NCI-H2196 (cell line): ENCODE measurements around the gene NEK10.

Experiments used
- DNase-seq: peaks from one replicate; lab custom pipeline; 2025; ENCODE audit not compliant: unreplicated experiment; lab: John Stamatoyannopoulos, UW

The NEK10 gene

GRCh38 chr3:27076815-27077630 lies 292.2 kb downstream of the NEK10 start:
- no peak for DNase-seq

- no peak for DNase-seq
Observed at GRCh38 chr3:27074914-27075313, 294.3 kb downstream of the NEK10 start.

GRCh38 chr3:27073912-27074311 lies 295.3 kb downstream of the NEK10 start:
- no peak for DNase-seq

- no peak for DNase-seq
Observed at GRCh38 chr3:27072810-27073651, 296.2 kb downstream of the NEK10 start.

GRCh38 chr3:27060336-27060735 lies 308.8 kb downstream of the NEK10 start:
- no peak for DNase-seq
